Tibial nerve (tissue), 4 donors: ENCODE data around the gene CASP4. TPM values are rescaled to one million over a fixed set of nuclear protein-coding genes. Genes with fewer than 3 reads are reported as not detected.
"Not testable (repeated sequence)": the region's sequence is repeated elsewhere in the genome, so short reads cannot be mapped to it uniquely, and the experiment has no call there.

ENCODE experiments used
- DNase-seq, 2 donors: peaks; one replicate each; pipeline ENCODE4 v3.0.0-alpha.2; 2019; ENCODE audit warnings: low spot score in 2 of 2
- H3K27ac ChIP-seq, 4 donors: fragments of 200-600 bp; sonication (generic) in 3 of 4; one replicate each; pipeline ENCODE4 v1.5.1; 2017 to 2019; ENCODE audit warnings: mild to moderate bottlenecking in 1 of 4
- H3K27me3 ChIP-seq, 2 donors: fragments of 200-600 bp; sonication (generic) in 1 of 2; one replicate each; pipeline versions ENCODE4 v1.5.1 to v1.6.0; 2017 to 2019
- H3K36me3 ChIP-seq, 3 donors: fragments of 200-600 bp; sonication (generic); one replicate each; pipeline ENCODE4 v1.5.1; 2018 to 2019
- H3K4me1 ChIP-seq, 4 donors: fragments of 200-600 bp; sonication (generic) in 3 of 4; one replicate each; pipeline ENCODE4 v1.5.1; 2017 to 2019
- H3K4me3 ChIP-seq, 4 donors: fragments of 200-600 bp; sonication (generic) in 3 of 4; one replicate each; pipeline ENCODE4 v1.5.1; 2017 to 2019; ENCODE audit warnings: mild to moderate bottlenecking in 1 of 4, moderate library complexity in 1 of 4
- H3K9me3 ChIP-seq, 4 donors: fragments of 200-600 bp; sonication (generic) in 3 of 4; one replicate each; pipeline ENCODE4 v1.5.1; 2017 to 2019
- EP300 ChIP-seq, 2 donors: sonication (generic); formaldehyde crosslinking; IDR thresholded peaks; one replicate each; pipeline ENCODE4 v1.6.1; 2017; ENCODE audit warnings: antibody characterized with exemption in 2 of 2, mild to moderate bottlenecking in 1 of 2
- POLR2A ChIP-seq, 2 donors: fragments of 450-650 bp; IDR thresholded peaks; one replicate each; pipeline ENCODE4 v1.6.1; 2017; ENCODE audit warnings: antibody characterized with exemption in 2 of 2, mild to moderate bottlenecking in 2 of 2, moderate library complexity in 2 of 2
- WGBS, 2 donors: methylation state at CpG; one replicate each; pipeline ENCODE4 v1.1.5; 2018; 5-methylcytosine and 5-hydroxymethylcytosine counted together
- total RNA-seq, 4 donors: library from RNA; depleted of rRNA; stranded (reverse); fragments of >200 nt; gene quantifications; one replicate each; pipeline ENCODE4 v1.1.0, GENCODE V29; 2016
- TF ChIP-seq, protein P1 (sequence below), 5 experiments: fragments of 200-600 bp in 3 of 5; fragments of 450-650 bp in 2 of 5; sonication (generic) in 3 of 5; IDR thresholded peaks; one replicate each; pipeline ENCODE4 v1.5.1; 2016 to 2019; ENCODE audit warnings: antibody characterized with exemption in 5 of 5, mild to moderate bottlenecking in 3 of 5, moderate library complexity in 2 of 5

Gene CASP4
- total RNA-seq, 4 donors from 2014 or later: 60.7 to 105 (median 85.4) TPM

- TF ChIP-seq, protein P1, sequence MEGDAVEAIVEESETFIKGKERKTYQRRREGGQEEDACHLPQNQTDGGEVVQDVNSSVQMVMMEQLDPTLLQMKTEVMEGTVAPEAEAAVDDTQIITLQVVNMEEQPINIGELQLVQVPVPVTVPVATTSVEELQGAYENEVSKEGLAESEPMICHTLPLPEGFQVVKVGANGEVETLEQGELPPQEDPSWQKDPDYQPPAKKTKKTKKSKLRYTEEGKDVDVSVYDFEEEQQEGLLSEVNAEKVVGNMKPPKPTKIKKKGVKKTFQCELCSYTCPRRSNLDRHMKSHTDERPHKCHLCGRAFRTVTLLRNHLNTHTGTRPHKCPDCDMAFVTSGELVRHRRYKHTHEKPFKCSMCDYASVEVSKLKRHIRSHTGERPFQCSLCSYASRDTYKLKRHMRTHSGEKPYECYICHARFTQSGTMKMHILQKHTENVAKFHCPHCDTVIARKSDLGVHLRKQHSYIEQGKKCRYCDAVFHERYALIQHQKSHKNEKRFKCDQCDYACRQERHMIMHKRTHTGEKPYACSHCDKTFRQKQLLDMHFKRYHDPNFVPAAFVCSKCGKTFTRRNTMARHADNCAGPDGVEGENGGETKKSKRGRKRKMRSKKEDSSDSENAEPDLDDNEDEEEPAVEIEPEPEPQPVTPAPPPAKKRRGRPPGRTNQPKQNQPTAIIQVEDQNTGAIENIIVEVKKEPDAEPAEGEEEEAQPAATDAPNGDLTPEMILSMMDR (IDR thresholded peaks at IDR 0.05): no peak
- no peak for TF ChIP-seq POLR2A (IDR thresholded peaks at IDR 0.05)
- no peak for TF ChIP-seq EP300 (IDR thresholded peaks at IDR 0.05)
- Histone ChIP-seq H3K4me3 (no peak overlapping the region), H3K27ac (no peak overlapping the region), H3K9me3 (no peaks in the 10 kb centered on the region), H3K36me3 (peaks cover 0 to 66% (median 4%) of the 10 kb centered on the region in 3 donors), H3K27me3 (no peaks in the 10 kb centered on the region), H3K4me1 (no peaks in the 10 kb centered on the region)
- no peak for DNase-seq
These were observed 24.3 kb downstream of the CASP4 start for GRCh38 chr11:104944076-104944475.

GRCh38 chr11:104943561-104943960, 24.8 kb downstream of the CASP4 start:
- no peak for DNase-seq
- H3K4me3 ChIP-seq: no peak overlapping the region
- no peaks in the 10 kb centered on the region for H3K4me1 ChIP-seq
- TF ChIP-seq, protein P1 (IDR thresholded peaks at IDR 0.05): no peak
- TF ChIP-seq POLR2A (IDR thresholded peaks at IDR 0.05) (no peak), EP300 (IDR thresholded peaks at IDR 0.05) (no peak)
- no peak overlapping the region for H3K27ac ChIP-seq
- H3K27me3 ChIP-seq: no peaks in the 10 kb centered on the region
- no peaks in the 10 kb centered on the region for H3K9me3 ChIP-seq
- H3K36me3 ChIP-seq: peaks cover 0 to 60% (median 4%) of the 10 kb centered on the region in 3 donors
- whole genome bisulfite sequencing, 2 donors: 45 to 46% methylated on average over 2 of the region's 2 CpGs

DNA sequence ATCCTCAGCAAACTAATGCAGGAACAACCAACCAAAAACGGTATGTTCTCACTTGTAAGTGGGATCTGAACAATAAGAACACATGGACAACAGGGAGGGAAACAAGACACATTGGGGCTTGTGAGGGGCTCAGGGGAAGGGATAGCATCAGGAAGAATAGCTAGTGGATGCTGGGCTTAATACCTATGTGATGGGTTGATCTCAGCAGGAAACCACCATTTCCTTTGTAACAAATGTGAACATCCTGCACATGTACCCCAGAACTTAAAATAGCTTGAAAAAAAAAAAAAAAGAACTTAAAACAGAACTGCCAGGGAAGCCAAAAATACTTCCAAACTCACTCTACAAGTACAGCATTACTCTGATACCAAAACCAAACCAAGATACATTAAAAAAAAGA, 33.8 kb downstream of the CASP4 start:
- Histone ChIP-seq H3K27ac (no peak overlapping the region), H3K36me3 (no peaks in the 10 kb centered on the region), H3K4me1 (no peaks in the 10 kb centered on the region), H3K4me3 (no peak overlapping the region), H3K27me3 (no peaks in the 10 kb centered on the region), H3K9me3 (peaks cover 0 to 5% (median 2%) of the 10 kb centered on the region in 4 donors)
- DNase-seq: no peak
- WGBS, 2 donors: 65 to 80% methylated on average over 1 of the region's 1 CpG
- TF ChIP-seq POLR2A (IDR thresholded peaks at IDR 0.05): no peak
- no peak for TF ChIP-seq EP300 (IDR thresholded peaks at IDR 0.05)
- TF ChIP-seq, protein P1 (IDR thresholded peaks at IDR 0.05): no peak

DNA sequence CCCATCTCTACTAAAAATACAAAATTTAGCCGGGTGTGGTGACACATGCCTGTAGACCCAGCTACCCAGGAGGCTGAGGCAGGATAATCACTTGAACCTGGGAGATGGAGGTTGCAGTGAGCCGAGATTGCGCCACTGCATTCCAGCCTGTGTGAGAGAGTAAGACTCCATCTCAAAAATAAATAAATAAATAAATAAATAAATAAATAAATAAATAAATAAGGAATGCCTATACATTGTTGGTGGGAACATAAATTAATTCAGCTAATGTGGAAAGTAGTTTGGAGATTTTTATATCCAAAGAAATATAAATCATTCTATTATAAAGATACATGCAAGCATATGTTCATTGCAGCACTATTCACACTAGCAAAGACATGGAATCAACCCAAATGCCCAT, 34.3 kb downstream of the CASP4 start:
- H3K4me3 ChIP-seq, H3K27me3 ChIP-seq, H3K27ac ChIP-seq, DNase-seq, H3K36me3 ChIP-seq, H3K4me1 ChIP-seq, H3K9me3 ChIP-seq: not testable (repeated sequence)
- 94 to 98% methylated on average over 3 of the region's 3 CpGs for WGBS, 2 donors

GRCh38 chr11:104928811-104929210, 39.6 kb downstream of the CASP4 start:
- peaks cover 0 to 25% (median 2%) of the 10 kb centered on the region in 4 donors for H3K9me3 ChIP-seq

More at GRCh38 chr11:104928811-104929210, 39.6 kb downstream of the CASP4 start:
- no peak for DNase-seq
- TF ChIP-seq, protein P1 (IDR thresholded peaks at IDR 0.05): no peak
- no peak overlapping the region for H3K27ac ChIP-seq
- H3K27me3 ChIP-seq: no peaks in the 10 kb centered on the region
- H3K4me1 ChIP-seq: no peaks in the 10 kb centered on the region
- no peaks in the 10 kb centered on the region for H3K36me3 ChIP-seq
- H3K4me3 ChIP-seq: no peak overlapping the region
